Measurements from ENCODE around the gene CGB7.
A peak's percentile ranks its signal among the peaks of the same experiment; 100 is the strongest.
"Not testable (repeated sequence)": the region's sequence is repeated elsewhere in the genome, so short reads cannot be mapped to it uniquely, and the experiment has no call there.

The CGB7 gene

GRCh38 chr19:49042177-49042576 lies 15.4 kb downstream of the CGB7 start:
- no peak for DNase-seq (ENCODE audit: low spot score)

GRCh38 chr19:49039736-49040135 lies 17.8 kb downstream of the CGB7 start:
- DNase-seq (ENCODE audit: low spot score), result not testable (repeated sequence)

- not testable (repeated sequence) for DNase-seq (ENCODE audit: low spot score)
These were observed 18.8 kb downstream of the CGB7 start for GRCh38 chr19:49038557-49039276.

GRCh38 chr19:49038111-49038510 lies 19.4 kb downstream of the CGB7 start:
- DNase-seq (ENCODE audit: low spot score), result not testable (repeated sequence)

- DNase-seq (ENCODE audit: low spot score), result not testable (repeated sequence)
These were observed 20.7 kb downstream of the CGB7 start, which contains the start of gene CGB1 for GRCh38 chr19:49036815-49037214. Gene CGB1 (minus strand): TSS chr19:49036895. CDS start chr19:49036711, 184 bp downstream.

GRCh38 chr19:49031642-49032301 lies 25.8 kb downstream of the CGB7 start, which contains the start of gene CGB2:
Gene CGB2 (plus strand): TSS chr19:49031890. CDS start chr19:49032096, 206 bp downstream.
- peak; percentile 17 for DNase-seq (ENCODE audit: low spot score)

GRCh38 chr19:49030323-49030722 lies 27.2 kb downstream of the CGB7 start:
- DNase-seq (ENCODE audit: low spot score), result not testable (repeated sequence)

- not testable (repeated sequence) for DNase-seq (ENCODE audit: low spot score)
These were observed 27.8 kb downstream of the CGB7 start for GRCh38 chr19:49029749-49030148.

GRCh38 chr19:49028686-49029085 lies 28.9 kb downstream of the CGB7 start:
- not testable (repeated sequence) for DNase-seq (ENCODE audit: low spot score)

GRCh38 chr19:49025599-49025998 lies 31.9 kb downstream of the CGB7 start:
- DNase-seq (ENCODE audit: low spot score), result not testable (repeated sequence)

- DNase-seq (ENCODE audit: low spot score), result not testable (repeated sequence)
These were observed 32.5 kb downstream of the CGB7 start for GRCh38 chr19:49025088-49025487.

- DNase-seq (ENCODE audit: low spot score), result not testable (repeated sequence)
These were observed 33.3 kb downstream of the CGB7 start, which contains the start of gene CGB3 for GRCh38 chr19:49024233-49024632. Gene CGB3 (minus strand): TSS chr19:49024333. CDS start chr19:49023971, 362 bp downstream.

- no peak for DNase-seq (ENCODE audit: low spot score)
These were observed 35.4 kb downstream of the CGB7 start for GRCh38 chr19:49022116-49022515.

- DNase-seq (ENCODE audit: low spot score), result no peak
These were observed 36.3 kb downstream of the CGB7 start for GRCh38 chr19:49020931-49021895.

- no peak for DNase-seq (ENCODE audit: low spot score)
These were observed 37.2 kb downstream of the CGB7 start for GRCh38 chr19:49020342-49020741.

- DNase-seq (ENCODE audit: low spot score), result peak; percentile 21
These were observed 38.2 kb downstream of the CGB7 start for GRCh38 chr19:49019242-49019932.

GRCh38 chr19:49018388-49019241 lies 38.9 kb downstream of the CGB7 start:
- not testable (repeated sequence) for DNase-seq (ENCODE audit: low spot score)

- DNase-seq (ENCODE audit: low spot score), result no peak
These were observed 39.7 kb downstream of the CGB7 start for GRCh38 chr19:49017666-49018351.

GRCh38 chr19:49017041-49017665 lies 40.4 kb downstream of the CGB7 start, which contains the start of gene LHB:
Gene LHB (minus strand): TSS chr19:49017091. CDS start chr19:49017081, 10 bp downstream.
- no peak for DNase-seq (ENCODE audit: low spot score)
